HG03095 (cell line): Measurements from ENCODE around the gene CUL1.

ENCODE experiments used
- ATAC-seq: cut with Tn5 transposase; IDR thresholded peaks from one replicate; pipeline ENCODE4 v1.9.1; 2021; ENCODE audit warnings: moderate library complexity; ENCODE audit not compliant: unreplicated experiment

The CUL1 gene

GRCh38 chr7:148838905-148839304 lies 140.2 kb downstream of the CUL1 start:
- ATAC-seq: no peak

GRCh38 chr7:148847815-148848734 lies 149.4 kb downstream of the CUL1 start:
- ATAC-seq: no peak

DNA sequence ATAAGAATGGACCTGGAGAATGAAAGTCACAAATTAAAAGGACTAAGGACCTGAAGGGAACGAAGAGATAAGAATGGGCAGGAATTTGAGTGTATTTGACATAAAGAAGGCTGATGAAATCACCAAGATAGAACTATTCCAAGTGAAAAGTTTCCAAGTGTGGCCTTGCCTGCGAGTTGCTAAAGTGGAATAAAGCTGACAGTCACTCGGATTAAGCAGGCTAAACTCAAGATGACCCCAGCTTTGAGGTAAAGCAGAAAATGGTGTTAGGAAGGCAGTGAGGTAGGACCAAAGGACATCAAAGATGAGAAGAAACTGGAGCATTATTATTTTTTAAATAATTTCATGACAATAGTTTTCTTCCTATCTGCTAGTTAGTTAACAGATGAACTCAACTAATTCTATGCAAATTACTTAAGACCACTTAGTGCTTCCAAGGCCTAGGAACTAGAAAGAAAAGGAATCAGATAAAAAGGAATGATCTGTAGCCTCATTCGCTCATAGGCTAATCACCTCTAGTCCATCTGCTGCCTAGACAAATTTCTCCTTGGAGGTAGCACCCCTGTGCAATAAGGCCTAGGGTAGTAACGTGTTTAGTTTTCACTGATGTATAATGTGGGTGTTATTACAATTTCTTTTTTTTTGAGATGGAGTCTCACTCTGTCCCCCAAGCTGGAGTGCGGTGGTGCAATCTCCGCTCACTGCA lies 150.8 kb downstream of the CUL1 start:
- no peak for ATAC-seq

DNA sequence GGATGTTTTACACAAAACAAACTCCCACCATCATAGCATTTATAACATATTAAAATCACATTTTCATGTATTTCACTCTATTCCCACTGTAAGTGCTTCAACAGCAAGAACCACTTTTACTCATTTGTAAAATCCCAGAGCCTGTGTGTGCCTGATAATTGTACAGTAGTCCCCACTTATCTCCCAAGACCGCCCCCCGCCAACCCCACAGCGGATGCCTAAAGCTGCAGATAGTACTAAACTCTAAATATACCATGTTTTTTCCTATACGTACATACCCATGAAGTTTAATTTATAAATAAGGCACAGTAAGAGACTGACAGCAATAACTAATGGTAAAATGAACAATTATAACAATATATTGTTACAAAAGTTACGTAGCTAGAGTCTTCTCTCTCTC lies 151.9 kb downstream of the CUL1 start:
- no peak for ATAC-seq
